Stimulated activated CD4-positive, alpha-beta T cell treated with anti-CD3 and anti-CD28 coated beads, Interleukin-1b, Interleukin-23, amount 100 ng/mL, for 48 hours (primary cell): ENCODE measurements around the gene MYL12B.
A peak's percentile ranks its signal among the peaks of the same experiment; 100 is the strongest.

Experiments used
- DNase-seq: peaks from one replicate; pipeline ENCODE4 v3.0.0-alpha.2; 2020

MYL12B gene

GRCh38 chr18:3236470-3236869 lies 25.5 kb upstream of the MYL12B start:
- DNase-seq, result no peak

GRCh38 chr18:3238742-3239141 lies 23.2 kb upstream of the MYL12B start:
- no peak for DNase-seq

GRCh38 chr18:3245185-3245564 lies 16.8 kb upstream of the MYL12B start:
- no peak for DNase-seq

GRCh38 chr18:3245853-3246634 lies 15.9 kb upstream of the MYL12B start:
- DNase-seq, result peak; percentile 87

GRCh38 chr18:3246635-3247239 lies 15.2 kb upstream of the MYL12B start:
- DNase-seq, result peak; percentile 12

GRCh38 chr18:3247240-3248061 lies 14.5 kb upstream of the MYL12B start, which contains the start of gene MYL12A:
TSS of gene MYL12A (plus strand) at chr18:3247801. CDS start at chr18:3253248, 5,447 bp downstream.
- DNase-seq, result peak; percentile 98

- no peak for DNase-seq
These were observed 13.8 kb upstream of the MYL12B start for GRCh38 chr18:3248062-3248657.

- DNase-seq, result no peak
These were observed 13.1 kb upstream of the MYL12B start for GRCh38 chr18:3248658-3249359.

- no peak for DNase-seq
These were observed 11.5 kb upstream of the MYL12B start for GRCh38 chr18:3250237-3251107.

- no peak for DNase-seq
These were observed 10.5 kb upstream of the MYL12B start for GRCh38 chr18:3251249-3251962.

- no peak for DNase-seq
These were observed 10.0 kb upstream of the MYL12B start for GRCh38 chr18:3251963-3252277.

- DNase-seq, result no peak
These were observed 9.1 kb upstream of the MYL12B start for GRCh38 chr18:3252843-3253242.

GRCh38 chr18:3254725-3255124 lies 7.2 kb upstream of the MYL12B start:
- DNase-seq, result no peak

GRCh38 chr18:3255611-3256165 lies 6.2 kb upstream of the MYL12B start:
- DNase-seq, result no peak

GRCh38 chr18:3256693-3257626 lies 5.0 kb upstream of the MYL12B start:
- no peak for DNase-seq

GRCh38 chr18:3257627-3258120 lies 4.3 kb upstream of the MYL12B start:
- no peak for DNase-seq

GRCh38 chr18:3260995-3261372 lies 949 bp upstream of the MYL12B start:
- no peak for DNase-seq

- peak; percentile 46 for DNase-seq
These were observed 550 bp downstream of the MYL12B start for GRCh38 chr18:3262234-3263131.
